ENCODE measurements around the gene ADAMTS6.

GRCh38 chr5:65332591-65332990 lies 149.1 kb downstream of the ADAMTS6 start:
- TF ChIP-seq POLR2A (IDR thresholded peaks at IDR 0.05; ENCODE audit: low read length): no peak
- no peak for TF ChIP-seq GATA1 (IDR thresholded peaks at IDR 0.05; ENCODE audit: low read depth, low read length)
